CD4-positive, CD25-positive, alpha-beta regulatory T cell (primary cell): ENCODE results near the gene FAM83D. TPM values are rescaled to one million over a fixed set of nuclear protein-coding genes. Genes with fewer than 3 reads are reported as not detected.

ENCODE experiments used
- ATAC-seq, 2 donors: fragments of 150-1000 bp; cut with Tn5 transposase; one replicate each; pipeline ENCODE4 v1.10.0; 2021; ENCODE audit warnings: low read depth in 2 of 2, moderate number of reproducible peaks in 2 of 2, moderate library complexity in 1 of 2
- DNase-seq, 3 donors: peaks; one replicate each; pipeline versions ENCODE4 v3.0.0 to v3.0.0-alpha.2; 2012 to 2022; ENCODE audit warnings: mixed read lengths in 1 of 3
- H3K27ac ChIP-seq: one replicate; pipeline ENCODE4 v1.7.0; 2013; ENCODE audit warnings: mild to moderate bottlenecking, low read length; ENCODE audit not compliant: insufficient read depth, poor library complexity, severe bottlenecking
- H3K27me3 ChIP-seq: one replicate; pipeline ENCODE4 v1.7.0; 2013; ENCODE audit warnings: low read length; ENCODE audit not compliant: control insufficient read depth, insufficient read depth
- H3K36me3 ChIP-seq: one replicate; pipeline ENCODE4 v1.7.0; 2013; ENCODE audit warnings: mild to moderate bottlenecking, low read length, moderate library complexity; ENCODE audit not compliant: control insufficient read depth, insufficient read depth
- H3K4me1 ChIP-seq: 2 replicates; pipeline ENCODE4 v1.7.0; 2013; ENCODE audit warnings: mild to moderate bottlenecking, low read length; ENCODE audit not compliant: insufficient read depth, control insufficient read depth, poor library complexity, severe bottlenecking
- H3K4me3 ChIP-seq: one replicate; pipeline ENCODE4 v1.7.0; 2013; ENCODE audit warnings: low read depth, mild to moderate bottlenecking, low read length, moderate library complexity
- H3K9me3 ChIP-seq, 2 experiments: 1 replicate in 1 of 2; 2 replicates in 1 of 2; pipeline ENCODE4 v1.7.0; 2013; ENCODE audit warnings: low read length in 2 of 2, mild to moderate bottlenecking in 1 of 2, moderate library complexity in 1 of 2; ENCODE audit not compliant: control insufficient read depth in 2 of 2
- H3K27ac Mint-ChIP-seq, 3 donors: one replicate each; pipeline ENCODE4 v1.8.0; 2020 to 2022; ENCODE audit warnings: mild to moderate bottlenecking in 3 of 3, mixed read lengths in 3 of 3, moderate library complexity in 2 of 3
- H3K27me3 Mint-ChIP-seq: one replicate; pipeline ENCODE4 v1.8.0; 2022; ENCODE audit warnings: mild to moderate bottlenecking, mixed read lengths
- H3K36me3 Mint-ChIP-seq: one replicate; pipeline ENCODE4 v1.8.0; 2020; ENCODE audit warnings: mixed read lengths
- H3K4me1 Mint-ChIP-seq, 4 donors: one replicate each; pipeline ENCODE4 v1.8.0; 2020 to 2022; ENCODE audit warnings: mixed read lengths in 4 of 4, mild to moderate bottlenecking in 1 of 4
- H3K4me3 Mint-ChIP-seq, 4 donors: one replicate each; pipeline ENCODE4 v1.8.0; 2020 to 2022; ENCODE audit warnings: mild to moderate bottlenecking in 4 of 4, mixed read lengths in 4 of 4, moderate library complexity in 3 of 4
- H3K9me3 Mint-ChIP-seq, 7 donors: one replicate each; pipeline ENCODE4 v1.8.0; 2020 to 2022; ENCODE audit warnings: mixed read lengths in 7 of 7, mild to moderate bottlenecking in 3 of 7, moderate library complexity in 2 of 7
- polyA plus RNA-seq, 4 donors: library from polyadenylated mRNA; unstranded; fragments of 300-500 nt; fragmentation: Illumina TruSeq; gene quantifications; one replicate each; pipeline ENCODE4 v1.2.3, GENCODE V29; 2021
- total RNA-seq: library from RNA; stranded (reverse); gene quantifications from one replicate; pipeline ENCODE4 v1.2.3, GENCODE V29; 2022

FAM83D gene
- total and polyA plus RNA-seq, 5 donors from 2014 or later, result 0.20 to 8.6 (median 1.3) TPM

- H3K4me1 ChIP-seq, result no peaks in the 10 kb centered on the region
- H3K4me3 ChIP-seq, result no peak overlapping the region
- no peaks in the 10 kb centered on the region for H3K4me1 Mint-ChIP-seq
- H3K36me3 Mint-ChIP-seq, result peaks cover 31% of the 10 kb centered on the region
- H3K9me3 ChIP-seq, result no peaks in the 10 kb centered on the region
- no peak for DNase-seq
- H3K27me3 ChIP-seq, result no peaks in the 10 kb centered on the region
- H3K27ac ChIP-seq, result no peak overlapping the region
- H3K36me3 ChIP-seq, result peaks cover 76% of the 10 kb centered on the region
- H3K27ac Mint-ChIP-seq, result no peak overlapping the region
- no peak for ATAC-seq
- H3K27me3 Mint-ChIP-seq, result no peaks in the 10 kb centered on the region
- no peaks in the 10 kb centered on the region for H3K9me3 Mint-ChIP-seq
- no peak overlapping the region for H3K4me3 Mint-ChIP-seq
Observed at GRCh38 chr20:38918172-38918571, 8.0 kb upstream of the FAM83D start.

- Histone ChIP-seq H3K27me3 (no peaks in the 10 kb centered on the region), H3K4me1 (no peaks in the 10 kb centered on the region), H3K4me3 (no peak overlapping the region), H3K36me3 (peaks cover 67% of the 10 kb centered on the region), H3K27ac (no peak overlapping the region), H3K9me3 (no peaks in the 10 kb centered on the region)
- Mint-ChIP-seq H3K36me3 (peaks cover 20% of the 10 kb centered on the region), H3K27me3 (no peaks in the 10 kb centered on the region), H3K9me3 (no peaks in the 10 kb centered on the region), H3K4me1 (peaks cover 0 to under 1% (median 0%) of the 10 kb centered on the region in 4 donors), H3K27ac (no peak overlapping the region), H3K4me3 (no peak overlapping the region)
- DNase-seq (no peak), ATAC-seq (no peak)
Observed at GRCh38 chr20:38919683-38920082, 6.5 kb upstream of the FAM83D start.

GRCh38 chr20:38920411-38920810 lies 5.8 kb upstream of the FAM83D start:
- Histone ChIP-seq H3K9me3 (no peaks in the 10 kb centered on the region), H3K4me1 (no peaks in the 10 kb centered on the region), H3K27ac (no peak overlapping the region), H3K4me3 (no peak overlapping the region), H3K36me3 (peaks cover 61% of the 10 kb centered on the region), H3K27me3 (no peaks in the 10 kb centered on the region)
- peaks cover 16% of the 10 kb centered on the region for H3K36me3 Mint-ChIP-seq
- H3K27me3 Mint-ChIP-seq, result no peaks in the 10 kb centered on the region
- ATAC-seq (no peak), DNase-seq (no peak)
- H3K4me1 Mint-ChIP-seq, result peaks cover 0 to 6% (median 2%) of the 10 kb centered on the region in 4 donors
- H3K27ac Mint-ChIP-seq, result peak overlapping the region in 1 of 3 donors; percentile 62
- no peak overlapping the region for H3K4me3 Mint-ChIP-seq
- H3K9me3 Mint-ChIP-seq, result no peaks in the 10 kb centered on the region

- no peak overlapping the region for H3K4me3 ChIP-seq
- Mint-ChIP-seq H3K4me3 (peak overlapping the region in 1 of 4 donors; percentile 51), H3K27ac (no peak overlapping the region), H3K27me3 (no peaks in the 10 kb centered on the region), H3K36me3 (peaks cover 12% of the 10 kb centered on the region), H3K9me3 (no peaks in the 10 kb centered on the region), H3K4me1 (peaks cover 0 to 6% (median 2%) of the 10 kb centered on the region in 4 donors)
- H3K4me1 ChIP-seq, result no peaks in the 10 kb centered on the region
- H3K36me3 ChIP-seq, result peaks cover 56% of the 10 kb centered on the region
- no peak for DNase-seq
- no peaks in the 10 kb centered on the region for H3K27me3 ChIP-seq
- no peaks in the 10 kb centered on the region for H3K9me3 ChIP-seq
- ATAC-seq, result no peak
- H3K27ac ChIP-seq, result no peak overlapping the region
Observed at GRCh38 chr20:38920851-38921250, 5.4 kb upstream of the FAM83D start.

DNA sequence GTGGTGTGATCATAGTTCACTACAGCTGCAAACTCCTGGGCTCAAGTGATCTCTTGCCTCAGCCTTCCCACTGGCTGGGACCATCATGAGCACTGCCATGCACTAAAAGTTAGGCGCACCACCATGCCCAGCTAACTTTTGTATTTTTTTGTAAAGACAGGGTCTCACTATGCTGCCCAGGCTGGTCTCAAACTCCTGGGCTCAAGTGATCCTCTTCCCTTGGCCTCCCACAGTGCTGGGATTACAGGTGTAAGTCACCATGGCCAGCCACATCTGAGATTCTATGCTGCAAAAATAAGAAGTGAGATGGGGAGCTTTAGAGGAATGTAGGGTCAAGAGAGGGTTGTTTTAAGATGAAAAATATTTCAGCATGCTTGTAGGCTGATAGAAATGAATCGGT lies 1.5 kb upstream of the FAM83D start:
- no peak for ATAC-seq
- Histone ChIP-seq H3K4me1 (peaks cover 20% of the 10 kb centered on the region), H3K27ac (no peak overlapping the region), H3K9me3 (no peaks in the 10 kb centered on the region), H3K4me3 (no peak overlapping the region), H3K27me3 (no peaks in the 10 kb centered on the region), H3K36me3 (peaks cover 21% of the 10 kb centered on the region)
- H3K36me3 Mint-ChIP-seq, result no peaks in the 10 kb centered on the region
- H3K4me3 Mint-ChIP-seq, result peak overlapping the region in 3 of 4 donors; percentile 27 to 94 (median 49)
- peaks cover 5 to 29% (median 15%) of the 10 kb centered on the region in 4 donors for H3K4me1 Mint-ChIP-seq
- no peaks in the 10 kb centered on the region for H3K27me3 Mint-ChIP-seq
- DNase-seq, result no peak
- H3K27ac Mint-ChIP-seq, result peak overlapping the region in 2 of 3 donors; percentile 43 to 88
- H3K9me3 Mint-ChIP-seq, result no peaks in the 10 kb centered on the region

DNA sequence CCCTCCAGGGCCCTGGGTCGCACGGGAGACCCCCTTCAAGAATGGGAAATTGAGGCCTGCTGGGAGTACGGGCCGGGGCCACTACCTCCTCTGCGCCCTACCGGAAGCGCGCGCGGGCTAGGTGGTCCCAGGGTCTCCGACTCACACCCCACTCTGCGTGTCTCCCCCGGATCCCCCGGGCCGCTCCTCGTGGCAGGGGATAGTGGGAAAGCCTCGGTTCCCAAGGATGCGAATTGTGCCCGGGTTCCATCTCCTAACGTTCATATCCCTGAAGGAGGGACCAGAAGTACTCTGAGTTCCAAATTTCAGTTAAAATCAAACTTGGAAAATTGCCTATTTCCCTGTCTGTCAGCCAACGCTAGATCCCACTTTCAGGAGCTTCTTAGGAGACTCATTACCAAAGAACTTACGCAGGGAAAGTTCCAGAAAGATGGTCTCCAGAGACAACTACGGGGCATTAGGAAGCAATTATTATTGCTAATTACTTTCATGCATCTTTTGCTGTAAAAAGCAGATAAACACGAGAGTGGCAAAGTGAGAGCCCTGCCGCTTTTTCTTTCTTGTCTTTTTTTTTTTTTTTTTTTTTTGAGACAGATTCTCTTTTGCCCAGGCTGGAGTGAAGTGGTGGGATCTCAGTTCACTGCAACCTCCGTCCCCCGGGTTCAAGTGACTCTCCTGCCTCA lies 858 bp downstream of the FAM83D start:
- Mint-ChIP-seq H3K9me3 (no peaks in the 10 kb centered on the region), H3K27ac (peak overlapping the region; percentile 43 to 59 (median 54)), H3K36me3 (no peaks in the 10 kb centered on the region), H3K4me1 (peaks cover 10 to 36% (median 21%) of the 10 kb centered on the region in 4 donors), H3K27me3 (no peaks in the 10 kb centered on the region), H3K4me3 (peak overlapping the region; percentile 85 to 96 (median 92))
- peak overlapping the region; percentile 57 for H3K27ac ChIP-seq
- no peak for ATAC-seq
- H3K27me3 ChIP-seq, result no peaks in the 10 kb centered on the region
- H3K36me3 ChIP-seq, result peaks cover 2% of the 10 kb centered on the region
- no peak for DNase-seq
- peak overlapping the region; percentile 86 for H3K4me3 ChIP-seq
- peaks cover 26% of the 10 kb centered on the region for H3K4me1 ChIP-seq
- H3K9me3 ChIP-seq, result no peaks in the 10 kb centered on the region

- H3K4me1 ChIP-seq, result peaks cover 26% of the 10 kb centered on the region
- H3K27ac ChIP-seq, result no peak overlapping the region
- Mint-ChIP-seq H3K9me3 (no peaks in the 10 kb centered on the region), H3K36me3 (no peaks in the 10 kb centered on the region), H3K27me3 (no peaks in the 10 kb centered on the region), H3K4me1 (peaks cover 10 to 36% (median 21%) of the 10 kb centered on the region in 4 donors), H3K4me3 (peak overlapping the region; percentile 85 to 96 (median 92)), H3K27ac (peak overlapping the region in 2 of 3 donors; percentile 17 to 46)
- peak overlapping the region; percentile 48 for H3K4me3 ChIP-seq
- DNase-seq, result peak in 1 of 3 donors; percentile 34
- ATAC-seq, result no peak
- H3K9me3 ChIP-seq, result no peaks in the 10 kb centered on the region
- H3K36me3 ChIP-seq, result no peaks in the 10 kb centered on the region
- H3K27me3 ChIP-seq, result no peaks in the 10 kb centered on the region
Observed at GRCh38 chr20:38927902-38928578, 1.8 kb downstream of the FAM83D start.
